Measurements from ENCODE around the gene LCE5A. TPM values are rescaled to one million over a fixed set of nuclear protein-coding genes. Genes with fewer than 3 reads are reported as not detected.

The LCE5A gene
- total RNA-seq, 1 donor from 2014 or later, result not detected

Other genes with a start within 250 kb of the LCE5A start
- 0.26 and 4.0 TPM in 2 replicates for gene FLG, start 185.6 kb upstream of the LCE5A start, total RNA-seq
- gene FLG2, start 150.8 kb upstream of the LCE5A start, total RNA-seq, result under 0.01 TPM in 2 replicates
- gene CRNN, start 96.5 kb upstream of the LCE5A start, total RNA-seq, result 6.6 and 55.9 TPM in 2 replicates
- gene CRCT1, start 3.7 kb downstream of the LCE5A start, total RNA-seq, result 4.7 and 7.6 TPM in 2 replicates
- not detected in 2 replicates for gene LCE3E, start 56.0 kb downstream of the LCE5A start, total RNA-seq
- 0.38 and 0.79 TPM in 2 replicates for gene LCE3D, start 69.7 kb downstream of the LCE5A start, total RNA-seq
- not detected in 2 replicates for gene LCE3C, start 89.4 kb downstream of the LCE5A start, total RNA-seq
- gene LCE3B, start 103.0 kb downstream of the LCE5A start, total RNA-seq, result not detected in 2 replicates
- not detected in 2 replicates for gene LCE3A, start 112.3 kb downstream of the LCE5A start, total RNA-seq
- gene LCE2D, start 152.6 kb downstream of the LCE5A start, total RNA-seq, result not detected in 2 replicates
- not detected in 2 replicates for gene LCE2C, start 164.5 kb downstream of the LCE5A start, total RNA-seq
- gene LCE2B, start 175.3 kb downstream of the LCE5A start, total RNA-seq, result not detected in 2 replicates
- gene LCE2A, start 187.5 kb downstream of the LCE5A start, total RNA-seq, result not detected in 2 replicates
- not detected in 2 replicates for gene LCE4A, start 197.4 kb downstream of the LCE5A start, total RNA-seq
- gene KPRP, start 247.2 kb downstream of the LCE5A start, total RNA-seq, result not detected in 2 replicates